ENCODE data around the gene NOMO2.
"Not testable (repeated sequence)": the region's sequence is repeated elsewhere in the genome, so short reads cannot be mapped to it uniquely, and the experiment has no call there.

DNA sequence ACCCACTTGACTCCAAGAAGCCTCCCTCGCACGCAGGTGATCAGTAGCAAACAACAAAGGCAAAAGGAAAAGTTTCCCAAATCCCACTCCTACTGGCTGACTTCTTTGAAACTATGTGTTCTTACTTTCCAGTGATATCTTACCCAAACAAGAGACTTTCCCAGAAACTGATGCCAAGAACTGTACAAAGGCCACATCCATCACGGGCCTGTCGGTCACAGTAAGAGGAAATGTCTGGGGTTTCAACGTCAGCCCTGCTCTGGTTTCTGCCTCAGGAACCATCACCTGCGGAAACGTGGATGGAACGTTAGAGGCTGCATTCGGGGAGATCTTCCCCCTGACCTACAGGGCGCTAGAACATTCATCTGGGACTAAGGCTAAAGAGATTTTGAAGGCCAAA is 30.6 kb downstream of the NOMO2 start:
- TF ChIP-seq ZNF24 (IDR thresholded peaks at IDR 0.05); CREB1 (IDR thresholded peaks at IDR 0.05; ENCODE audit: low read depth); EZH2 (IDR thresholded peaks at IDR 0.05; ENCODE audit: borderline replicate concordance, control insufficient read depth, low read depth, low read length); CHD2 (IDR thresholded peaks at IDR 0.05; ENCODE audit: borderline replicate concordance, low read depth, low read length): not testable (repeated sequence)
- TF ChIP-seq, protein P1, sequence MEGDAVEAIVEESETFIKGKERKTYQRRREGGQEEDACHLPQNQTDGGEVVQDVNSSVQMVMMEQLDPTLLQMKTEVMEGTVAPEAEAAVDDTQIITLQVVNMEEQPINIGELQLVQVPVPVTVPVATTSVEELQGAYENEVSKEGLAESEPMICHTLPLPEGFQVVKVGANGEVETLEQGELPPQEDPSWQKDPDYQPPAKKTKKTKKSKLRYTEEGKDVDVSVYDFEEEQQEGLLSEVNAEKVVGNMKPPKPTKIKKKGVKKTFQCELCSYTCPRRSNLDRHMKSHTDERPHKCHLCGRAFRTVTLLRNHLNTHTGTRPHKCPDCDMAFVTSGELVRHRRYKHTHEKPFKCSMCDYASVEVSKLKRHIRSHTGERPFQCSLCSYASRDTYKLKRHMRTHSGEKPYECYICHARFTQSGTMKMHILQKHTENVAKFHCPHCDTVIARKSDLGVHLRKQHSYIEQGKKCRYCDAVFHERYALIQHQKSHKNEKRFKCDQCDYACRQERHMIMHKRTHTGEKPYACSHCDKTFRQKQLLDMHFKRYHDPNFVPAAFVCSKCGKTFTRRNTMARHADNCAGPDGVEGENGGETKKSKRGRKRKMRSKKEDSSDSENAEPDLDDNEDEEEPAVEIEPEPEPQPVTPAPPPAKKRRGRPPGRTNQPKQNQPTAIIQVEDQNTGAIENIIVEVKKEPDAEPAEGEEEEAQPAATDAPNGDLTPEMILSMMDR (IDR thresholded peaks at IDR 0.05 in 2 of 3, conservative IDR thresholded peaks at IDR 0.05 in 1 of 3; ENCODE audit: control insufficient read depth in 2 of 3, extremely low read depth in 1 of 3, insufficient read depth in 1 of 3, low read depth in 3 of 3, low read length in 3 of 3) = not testable (repeated sequence)
- TF ChIP-seq, protein P2, sequence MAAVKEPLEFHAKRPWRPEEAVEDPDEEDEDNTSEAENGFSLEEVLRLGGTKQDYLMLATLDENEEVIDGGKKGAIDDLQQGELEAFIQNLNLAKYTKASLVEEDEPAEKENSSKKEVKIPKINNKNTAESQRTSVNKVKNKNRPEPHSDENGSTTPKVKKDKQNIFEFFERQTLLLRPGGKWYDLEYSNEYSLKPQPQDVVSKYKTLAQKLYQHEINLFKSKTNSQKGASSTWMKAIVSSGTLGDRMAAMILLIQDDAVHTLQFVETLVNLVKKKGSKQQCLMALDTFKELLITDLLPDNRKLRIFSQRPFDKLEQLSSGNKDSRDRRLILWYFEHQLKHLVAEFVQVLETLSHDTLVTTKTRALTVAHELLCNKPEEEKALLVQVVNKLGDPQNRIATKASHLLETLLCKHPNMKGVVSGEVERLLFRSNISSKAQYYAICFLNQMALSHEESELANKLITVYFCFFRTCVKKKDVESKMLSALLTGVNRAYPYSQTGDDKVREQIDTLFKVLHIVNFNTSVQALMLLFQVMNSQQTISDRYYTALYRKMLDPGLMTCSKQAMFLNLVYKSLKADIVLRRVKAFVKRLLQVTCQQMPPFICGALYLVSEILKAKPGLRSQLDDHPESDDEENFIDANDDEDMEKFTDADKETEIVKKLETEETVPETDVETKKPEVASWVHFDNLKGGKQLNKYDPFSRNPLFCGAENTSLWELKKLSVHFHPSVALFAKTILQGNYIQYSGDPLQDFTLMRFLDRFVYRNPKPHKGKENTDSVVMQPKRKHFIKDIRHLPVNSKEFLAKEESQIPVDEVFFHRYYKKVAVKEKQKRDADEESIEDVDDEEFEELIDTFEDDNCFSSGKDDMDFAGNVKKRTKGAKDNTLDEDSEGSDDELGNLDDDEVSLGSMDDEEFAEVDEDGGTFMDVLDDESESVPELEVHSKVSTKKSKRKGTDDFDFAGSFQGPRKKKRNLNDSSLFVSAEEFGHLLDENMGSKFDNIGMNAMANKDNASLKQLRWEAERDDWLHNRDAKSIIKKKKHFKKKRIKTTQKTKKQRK (IDR thresholded peaks at IDR 0.05; ENCODE audit: low read depth, low read length) = not testable (repeated sequence)
- TF ChIP-seq, protein P3, sequence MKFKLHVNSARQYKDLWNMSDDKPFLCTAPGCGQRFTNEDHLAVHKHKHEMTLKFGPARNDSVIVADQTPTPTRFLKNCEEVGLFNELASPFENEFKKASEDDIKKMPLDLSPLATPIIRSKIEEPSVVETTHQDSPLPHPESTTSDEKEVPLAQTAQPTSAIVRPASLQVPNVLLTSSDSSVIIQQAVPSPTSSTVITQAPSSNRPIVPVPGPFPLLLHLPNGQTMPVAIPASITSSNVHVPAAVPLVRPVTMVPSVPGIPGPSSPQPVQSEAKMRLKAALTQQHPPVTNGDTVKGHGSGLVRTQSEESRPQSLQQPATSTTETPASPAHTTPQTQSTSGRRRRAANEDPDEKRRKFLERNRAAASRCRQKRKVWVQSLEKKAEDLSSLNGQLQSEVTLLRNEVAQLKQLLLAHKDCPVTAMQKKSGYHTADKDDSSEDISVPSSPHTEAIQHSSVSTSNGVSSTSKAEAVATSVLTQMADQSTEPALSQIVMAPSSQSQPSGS (IDR thresholded peaks at IDR 0.05; ENCODE audit: low read length) = not testable (repeated sequence)

All from GM12878 (cell line).